H9 (cell line): ENCODE measurements around the gene SLC24A3. TPM values are rescaled to one million over a fixed set of nuclear protein-coding genes. Genes with fewer than 3 reads are reported as not detected.

Source experiments
- DNase-seq: peaks from one replicate; pipeline ENCODE4 v3.0.0-alpha.2; 2017
- H2AFZ ChIP-seq: one replicate; pipeline ENCODE4 v1.6.1; 2013; ENCODE audit warnings: mild to moderate bottlenecking, low read length, control low read depth, moderate library complexity
- H2AK5ac ChIP-seq: 2 replicates; pipeline ENCODE4 v1.6.1; 2013; ENCODE audit warnings: low read length, control low read depth, mixed read lengths; ENCODE audit not compliant: insufficient read length
- H2BK120ac ChIP-seq: one replicate; pipeline ENCODE4 v1.6.1; 2013; ENCODE audit warnings: low read depth, mild to moderate bottlenecking, low read length, control low read depth, inconsistent platforms; ENCODE audit not compliant: poor library complexity, severe bottlenecking
- H2BK12ac ChIP-seq: 2 replicates; pipeline ENCODE4 v1.6.1; 2013; ENCODE audit warnings: low read length, control low read depth, mixed read lengths, low read depth; ENCODE audit not compliant: insufficient read length
- H2BK15ac ChIP-seq: 2 replicates; pipeline ENCODE4 v1.6.1; 2013; ENCODE audit warnings: low read depth, low read length, control low read depth
- H2BK20ac ChIP-seq: one replicate; pipeline ENCODE4 v1.6.1; 2013; ENCODE audit warnings: low read depth, mild to moderate bottlenecking, low read length, control low read depth, inconsistent platforms; ENCODE audit not compliant: poor library complexity, severe bottlenecking
- H2BK5ac ChIP-seq: 2 replicates; pipeline ENCODE4 v1.6.1; 2013; ENCODE audit warnings: low read length, control low read depth, mixed read lengths; ENCODE audit not compliant: insufficient read length
- H3K14ac ChIP-seq: 2 replicates; pipeline ENCODE4 v1.6.1; 2013; ENCODE audit warnings: low read length, control low read depth; ENCODE audit not compliant: insufficient read depth
- H3K18ac ChIP-seq: 2 replicates; pipeline ENCODE4 v1.6.1; 2013; ENCODE audit warnings: low read depth, mild to moderate bottlenecking, mixed read lengths, low read length, control low read depth; ENCODE audit not compliant: insufficient read length
- H3K23ac ChIP-seq: 2 replicates; pipeline ENCODE4 v1.6.1; 2013; ENCODE audit warnings: low read length, control low read depth, mixed read lengths, low read depth; ENCODE audit not compliant: insufficient read length
- H3K23me2 ChIP-seq: 2 replicates; pipeline ENCODE4 v1.6.1; 2013; ENCODE audit warnings: low read depth, mild to moderate bottlenecking, mixed read lengths, low read length, control low read depth; ENCODE audit not compliant: insufficient read length, poor library complexity, severe bottlenecking
- H3K27ac ChIP-seq: 2 replicates; pipeline ENCODE4 v1.5.1; 2013; ENCODE audit warnings: low read length, control low read depth, mixed read lengths, low read depth; ENCODE audit not compliant: insufficient read length
- H3K27me3 ChIP-seq: 2 replicates; pipeline ENCODE4 v1.6.1; 2013; ENCODE audit warnings: low read length, control low read depth, inconsistent platforms; ENCODE audit not compliant: insufficient read depth
- H3K4ac ChIP-seq: 2 replicates; pipeline ENCODE4 v1.6.1; 2013; ENCODE audit warnings: low read depth, mild to moderate bottlenecking, control low read depth, inconsistent platforms, low read length, moderate library complexity
- H3K4me1 ChIP-seq: 2 replicates; pipeline ENCODE4 v1.6.1; 2013; ENCODE audit warnings: low read length, control low read depth, inconsistent platforms; ENCODE audit not compliant: insufficient read depth
- H3K4me2 ChIP-seq: 2 replicates; pipeline ENCODE4 v1.6.1; 2013; ENCODE audit warnings: low read length, control low read depth, mixed read lengths; ENCODE audit not compliant: insufficient read length, insufficient read depth
- H3K56ac ChIP-seq: 2 replicates; pipeline ENCODE4 v1.6.1; 2013; ENCODE audit warnings: low read depth, mild to moderate bottlenecking, mixed read lengths, low read length, control low read depth; ENCODE audit not compliant: insufficient read length
- H3K79me1 ChIP-seq: 2 replicates; pipeline ENCODE4 v1.6.1; 2013; ENCODE audit warnings: low read depth, mild to moderate bottlenecking, moderate library complexity, low read length, control low read depth, inconsistent platforms; ENCODE audit not compliant: insufficient read depth, poor library complexity, severe bottlenecking
- H3K79me2 ChIP-seq: 2 replicates; pipeline ENCODE4 v1.6.1; 2013; ENCODE audit warnings: low read length, control low read depth, inconsistent platforms; ENCODE audit not compliant: insufficient read depth
- H3K9ac ChIP-seq: 2 replicates; pipeline ENCODE4 v1.6.1; 2013; ENCODE audit warnings: low read length, control low read depth, mixed read lengths; ENCODE audit not compliant: insufficient read length; ENCODE audit errors: extremely low read depth
- H3K9me3 ChIP-seq: one replicate; pipeline ENCODE4 v1.6.1; 2013; ENCODE audit warnings: low read depth, low read length, inconsistent platforms; ENCODE audit not compliant: control insufficient read depth
- H3T11ph ChIP-seq: one replicate; pipeline ENCODE4 v1.6.1; 2013; ENCODE audit warnings: mild to moderate bottlenecking, low read length, control low read depth, inconsistent platforms
- H4K20me1 ChIP-seq: one replicate; pipeline ENCODE4 v1.6.1; 2013; ENCODE audit not compliant: control insufficient read depth, insufficient read length, insufficient read depth
- H4K5ac ChIP-seq: 2 replicates; pipeline ENCODE4 v1.6.1; 2013; ENCODE audit warnings: low read depth, mild to moderate bottlenecking, mixed read lengths, low read length, control low read depth; ENCODE audit not compliant: insufficient read length
- H4K8ac ChIP-seq: replicated peaks from 2 replicates; pipeline ENCODE4 v1.6.1; 2013; ENCODE audit warnings: low read length, control low read depth, mixed read lengths, low read depth; ENCODE audit not compliant: insufficient read length
- H4K91ac ChIP-seq: 2 replicates; pipeline ENCODE4 v1.6.1; 2013; ENCODE audit warnings: low read depth, mild to moderate bottlenecking, moderate library complexity, mixed read lengths, low read length, control low read depth; ENCODE audit not compliant: insufficient read length
- H3K27ac Mint-ChIP-seq, 3 experiments: 2 replicates in 2 of 3; 3 replicates in 1 of 3; pipeline ENCODE4 v1.8.0; 2020 to 2021; ENCODE audit warnings: mixed read lengths in 3 of 3, mild to moderate bottlenecking in 1 of 3, moderate library complexity in 1 of 3
- H3K27me3 Mint-ChIP-seq: 2 replicates; pipeline ENCODE4 v1.8.0; 2021; ENCODE audit warnings: low read depth, mild to moderate bottlenecking, moderate library complexity, mixed read lengths
- H3K36me3 Mint-ChIP-seq, 3 experiments: 2 replicates in 2 of 3; 3 replicates in 1 of 3; pipeline ENCODE4 v1.8.0; 2020 to 2021; ENCODE audit warnings: low read depth in 3 of 3, mixed read lengths in 3 of 3; ENCODE audit not compliant: insufficient read depth in 1 of 3
- H3K4me1 Mint-ChIP-seq, 2 experiments: 2 replicates each; pipeline ENCODE4 v1.8.0; 2020; ENCODE audit warnings: mixed read lengths in 2 of 2
- H3K4me3 Mint-ChIP-seq, 2 experiments: 2 replicates in 1 of 2; 3 replicates in 1 of 2; pipeline ENCODE4 v1.8.0; 2020 to 2021; ENCODE audit warnings: mild to moderate bottlenecking in 2 of 2, mixed read lengths in 2 of 2, moderate library complexity in 1 of 2
- H3K9me3 Mint-ChIP-seq, 2 experiments: 2 replicates in 1 of 2; 3 replicates in 1 of 2; pipeline ENCODE4 v1.8.0; 2020; ENCODE audit warnings: mild to moderate bottlenecking in 2 of 2, mixed read lengths in 2 of 2, moderate library complexity in 1 of 2
- CTCF ChIP-seq: fragments of 200-600 bp; sonication (generic); conservative IDR thresholded peaks from 3 replicates; pipeline ENCODE4 v1.8.0; 2021; ENCODE audit warnings: antibody characterized with exemption, mild to moderate bottlenecking
- WGBS: extraction: QIAGEN DNeasy Blood & Tissue Kit; methylation state at CpG from one replicate; pipeline ENCODE4 v1.1.7; 2013; ENCODE audit warnings: missing lambda C conversion rate, low lambda C conversion rate, mixed read lengths; ENCODE audit not compliant: insufficient read length; ENCODE audit errors: extremely low coverage; 5-methylcytosine and 5-hydroxymethylcytosine counted together
- total RNA-seq: library from RNA; stranded (reverse); gene quantifications from 2 replicates; pipeline ENCODE4 v1.2.1, GENCODE V29; 2021

The SLC24A3 gene
- total RNA-seq, 1 experiment from 2014 or later: 0.83 TPM

DNA sequence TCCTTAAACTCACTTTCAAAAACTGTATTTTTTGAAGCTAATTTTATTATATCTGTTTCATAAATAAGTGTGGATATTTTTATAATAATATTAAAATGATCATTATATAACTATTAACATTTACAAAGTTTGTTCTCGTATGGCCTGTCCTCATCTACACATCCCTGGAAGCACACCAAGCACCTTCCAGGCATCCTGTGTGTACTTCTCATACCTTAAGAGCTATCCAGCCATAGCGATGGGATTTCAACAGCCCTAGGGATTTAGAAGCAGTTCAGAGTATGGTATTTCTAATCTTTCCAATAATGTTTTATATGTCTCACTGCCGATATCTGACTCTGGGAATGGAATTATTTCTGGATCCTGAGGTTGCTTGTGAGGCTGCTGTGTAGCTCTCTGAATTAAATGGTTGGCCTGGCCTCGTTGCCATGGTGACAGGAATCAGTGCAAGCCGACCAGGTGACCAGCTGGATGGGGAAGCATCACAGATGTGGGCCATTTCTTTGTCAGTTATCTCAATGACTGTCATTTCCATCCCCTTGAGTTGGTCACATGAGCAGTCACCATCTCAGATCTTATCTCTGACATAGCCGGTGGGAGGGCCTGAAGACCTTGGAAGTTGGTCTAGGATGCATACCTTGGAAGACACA lies 280.4 kb downstream of the SLC24A3 start:
- no peak overlapping the region for H2BK15ac ChIP-seq

More for the DNA sequence above, 280.4 kb downstream of the SLC24A3 start:
- no peak overlapping the region for H2BK120ac ChIP-seq
- H3K27me3 ChIP-seq: peaks cover 2% of the 10 kb centered on the region; the same call in 1 of the 2 replicates
- no peaks in the 10 kb centered on the region; a peak in 1 of 7 replicates for H3K36me3 Mint-ChIP-seq
- no peak overlapping the region for H3K56ac ChIP-seq
- no peak overlapping the region for H3K4ac ChIP-seq
- H3K9me3 ChIP-seq: no peaks in the 10 kb centered on the region
- H4K20me1 ChIP-seq: peaks cover 3% of the 10 kb centered on the region
- no peak overlapping the region for H3K9ac ChIP-seq
- no peak overlapping the region for H3K4me3 Mint-ChIP-seq
- no peaks in the 10 kb centered on the region for H3K79me1 ChIP-seq
- no peak overlapping the region for H3K18ac ChIP-seq
- no peaks in the 10 kb centered on the region for H3K79me2 ChIP-seq
- no peak overlapping the region for H4K5ac ChIP-seq
- no peak overlapping the region for H3K4me2 ChIP-seq
- no peak overlapping the region for H2AK5ac ChIP-seq
- WGBS: no CpG with 5 or more reads among the region's 6 CpGs
- H3K27me3 Mint-ChIP-seq: no peaks in the 10 kb centered on the region; the same call in 1 of the 2 replicates
- H3T11ph ChIP-seq: no peak overlapping the region
- H3K27ac Mint-ChIP-seq: no peak overlapping the region
- H2BK12ac ChIP-seq: no peak overlapping the region
- H3K27ac ChIP-seq: no peak overlapping the region
- no peaks in the 10 kb centered on the region; the same call in 1 of the 2 replicates for H3K4me1 ChIP-seq
- no peak overlapping the region for H2BK20ac ChIP-seq
- no peak overlapping the region for H2BK5ac ChIP-seq
- no peaks in the 10 kb centered on the region for H3K23me2 ChIP-seq
- no peak for TF ChIP-seq CTCF
- H4K8ac ChIP-seq: no peak overlapping the region
- no peak overlapping the region for H2AFZ ChIP-seq
- peaks cover 4 to 5% of the 10 kb centered on the region in 2 experiments for H3K4me1 Mint-ChIP-seq
- H3K14ac ChIP-seq: no peak overlapping the region
- H3K9me3 Mint-ChIP-seq: no peaks in the 10 kb centered on the region
- no peak overlapping the region for H4K91ac ChIP-seq
- no peak for DNase-seq
- no peak overlapping the region for H3K23ac ChIP-seq
